ENCODE data around the gene ITCH. TPM values are rescaled to one million over a fixed set of nuclear protein-coding genes. Genes with fewer than 3 reads are reported as not detected.
"Not testable (repeated sequence)": the region's sequence is repeated elsewhere in the genome, so short reads cannot be mapped to it uniquely, and the experiment has no call there.

ITCH gene
- total RNA-seq, 2 donors from 2014 or later: 46.2 to 70.6 TPM

- Histone ChIP-seq H3K27ac (peak overlapping the region; percentile 86 to 96), H3K4me1 (ENCODE audit: control insufficient read depth in 1 of 2, low read depth in 2 of 2) (peaks cover 7 to 37% of the 10 kb centered on the region in 2 donors), H3K27me3 (replicated peaks; ENCODE audit: insufficient read depth) (no peaks in the 10 kb centered on the region), H3K9me3 (no peaks in the 10 kb centered on the region), H3K4me3 (peak overlapping the region; percentile 79), H3K36me3 (no peaks in the 10 kb centered on the region)
- TF ChIP-seq CTCF (IDR thresholded peaks at IDR 0.05): no peak
- ATAC-seq (ENCODE audit: insufficient number of reproducible peaks, low FRiP score, low read depth): peak; percentile 55
- DNase-seq (ENCODE audit: low spot score): no peak
Measured at GRCh38 chr20:34515484-34516246, 152.6 kb downstream of the ITCH start.

- peak; percentile 90 for DNase-seq (ENCODE audit: low spot score)
- Histone ChIP-seq H3K27me3 (replicated peaks; ENCODE audit: insufficient read depth) (no peaks in the 10 kb centered on the region), H3K9me3 (no peaks in the 10 kb centered on the region), H3K36me3 (no peaks in the 10 kb centered on the region), H3K27ac (peak within 1 kb of the TSS; percentile 86 to 96), H3K4me3 (peak within 1 kb of the TSS; percentile 79), H3K4me1 (ENCODE audit: control insufficient read depth in 1 of 2, low read depth in 2 of 2) (peaks cover 10 to 45% of the 10 kb centered on the region in 2 donors)
- TF ChIP-seq CTCF (IDR thresholded peaks at IDR 0.05): no peak
- peak; percentile 86 for ATAC-seq (ENCODE audit: insufficient number of reproducible peaks, low FRiP score, low read depth)
Measured at GRCh38 chr20:34516247-34517113, 153.4 kb downstream of the ITCH start, which contains the start of gene DYNLRB1. Gene DYNLRB1, plus strand, starts transcription at chr20:34516422. Its CDS starts 37 bp downstream, at chr20:34516459.

GRCh38 chr20:34517114-34517505 is 154.0 kb downstream of the ITCH start:
- Histone ChIP-seq H3K27ac (peak overlapping the region; percentile 86 to 96), H3K36me3 (no peaks in the 10 kb centered on the region), H3K4me1 (ENCODE audit: control insufficient read depth in 1 of 2, low read depth in 2 of 2) (peaks cover 10 to 48% of the 10 kb centered on the region in 2 donors), H3K4me3 (peak overlapping the region; percentile 79), H3K27me3 (replicated peaks; ENCODE audit: insufficient read depth) (no peaks in the 10 kb centered on the region), H3K9me3 (no peaks in the 10 kb centered on the region)
- no peak for DNase-seq (ENCODE audit: low spot score)
- TF ChIP-seq CTCF (IDR thresholded peaks at IDR 0.05): no peak
- no peak for ATAC-seq (ENCODE audit: insufficient number of reproducible peaks, low FRiP score, low read depth)

GRCh38 chr20:34518863-34519262 is 155.8 kb downstream of the ITCH start:
- H3K27me3 ChIP-seq (replicated peaks; ENCODE audit: insufficient read depth); DNase-seq (ENCODE audit: low spot score); ATAC-seq (ENCODE audit: insufficient number of reproducible peaks, low FRiP score, low read depth); H3K9me3 ChIP-seq; H3K4me3 ChIP-seq; H3K27ac ChIP-seq; H3K36me3 ChIP-seq: not testable (repeated sequence)
- H3K4me1 ChIP-seq (ENCODE audit: control insufficient read depth in 1 of 2, low read depth in 2 of 2): peaks cover 16 to 65% of the 10 kb centered on the region in 2 donors

GRCh38 chr20:34519841-34520240 is 156.8 kb downstream of the ITCH start:
- H3K27ac ChIP-seq; H3K4me3 ChIP-seq; H3K9me3 ChIP-seq; H3K36me3 ChIP-seq; DNase-seq (ENCODE audit: low spot score); H3K27me3 ChIP-seq (replicated peaks; ENCODE audit: insufficient read depth); ATAC-seq (ENCODE audit: insufficient number of reproducible peaks, low FRiP score, low read depth): not testable (repeated sequence)
- H3K4me1 ChIP-seq (ENCODE audit: control insufficient read depth in 1 of 2, low read depth in 2 of 2): peaks cover 14 to 62% of the 10 kb centered on the region in 2 donors

All from thoracic aorta (tissue), 2 donors.